H1 (cell line): ENCODE data around the gene RIIAD1. TPM values are rescaled to one million over a fixed set of nuclear protein-coding genes. Genes with fewer than 3 reads are reported as not detected.

Experiments
- CTCF ChIA-PET: fragments of 300-600 bp; sonication (Branson Sonifier 250); formaldehyde crosslinking; loops from one replicate; lab custom pipeline; 2021; ENCODE audit not compliant: partially characterized antibody; lab: Charles Lee
- POLR2A ChIA-PET: fragments of 300-600 bp; sonication (Branson Sonifier 250); formaldehyde crosslinking; loops from one replicate; lab custom pipeline; 2021; ENCODE audit warnings: inconsistent platforms; ENCODE audit not compliant: partially characterized antibody; lab: Charles Lee
- DNase-seq, 2 experiments: peaks; one replicate each; pipeline versions ENCODE4 v3.0.0 to v3.0.0-alpha.2; 2010 to 2022; ENCODE audit warnings: low spot score in 2 of 2, low read depth in 1 of 2, mixed read lengths in 1 of 2
- FAIRE-seq: peaks from 2 replicates; lab custom pipeline; 2011; peaks lifted over from hg19 to GRCh38; lab: Jason Lieb, UNC
- H2AFZ ChIP-seq: 2 replicates; pipeline ENCODE4 v1.8.1; 2012; ENCODE audit warnings: low read length, inconsistent platforms
- H2AK5ac ChIP-seq: 2 replicates; pipeline ENCODE4 v1.6.1; 2013; ENCODE audit warnings: low read depth, low read length
- H2BK120ac ChIP-seq: replicated peaks from 2 replicates; pipeline ENCODE3; 2013; ENCODE audit warnings: low read depth, low read length, inconsistent platforms
- H2BK12ac ChIP-seq: 2 replicates; pipeline ENCODE4 v1.6.1; 2013; ENCODE audit warnings: low read depth, low read length
- H2BK15ac ChIP-seq: 2 replicates; pipeline ENCODE4 v1.6.1; 2013; ENCODE audit warnings: low read length
- H2BK20ac ChIP-seq: 2 replicates; pipeline ENCODE4 v1.6.1; 2013; ENCODE audit warnings: low read length
- H2BK5ac ChIP-seq: 2 replicates; pipeline ENCODE4 v1.6.1; 2013; ENCODE audit warnings: low read depth, low read length
- H3K14ac ChIP-seq: 2 replicates; pipeline ENCODE4 v1.6.1; 2013; ENCODE audit warnings: inconsistent platforms; ENCODE audit not compliant: insufficient read length
- H3K18ac ChIP-seq: 2 replicates; pipeline ENCODE4 v1.6.1; 2013; ENCODE audit warnings: low read length; ENCODE audit errors: extremely low read depth
- H3K23ac ChIP-seq: 2 replicates; pipeline ENCODE4 v1.6.1; 2013; ENCODE audit warnings: inconsistent platforms; ENCODE audit not compliant: insufficient read length
- H3K23me2 ChIP-seq: 2 replicates; pipeline ENCODE4 v1.6.1; 2013; ENCODE audit warnings: low read depth, low read length
- H3K27ac ChIP-seq: 2 replicates; pipeline ENCODE4 v1.6.1; 2011; ENCODE audit warnings: low read depth, low read length, inconsistent platforms
- H3K27me3 ChIP-seq, 4 experiments: replicated peaks in 1 of 4; 1 replicate in 1 of 4; 2 replicates in 3 of 4; pipeline versions ENCODE4 v1.6.1 to v1.8.1; 2011 to 2013; ENCODE audit warnings: low read length in 3 of 4, mild to moderate bottlenecking in 3 of 4, inconsistent platforms in 2 of 4, mixed read lengths in 2 of 4, moderate library complexity in 1 of 4; ENCODE audit not compliant: control insufficient read depth in 3 of 4, insufficient read depth in 3 of 4; ENCODE audit errors: extremely low read depth in 1 of 4
- H3K36me3 ChIP-seq, 4 experiments: 2 replicates each; pipeline versions ENCODE4 v1.6.1 to v1.8.1; 2011 to 2013; ENCODE audit warnings: mild to moderate bottlenecking in 4 of 4, low read length in 3 of 4, moderate library complexity in 2 of 4, control low read depth in 1 of 4, inconsistent platforms in 1 of 4; ENCODE audit not compliant: insufficient read depth in 4 of 4, control insufficient read depth in 2 of 4
- H3K4ac ChIP-seq: replicated peaks from 2 replicates; pipeline ENCODE3; 2013; ENCODE audit warnings: low read length, low read depth, mixed read lengths, inconsistent platforms; ENCODE audit not compliant: insufficient read length
- H3K4me1 ChIP-seq, 4 experiments: replicated peaks in 1 of 4; 1 replicate in 1 of 4; 2 replicates in 3 of 4; pipeline versions ENCODE4 v1.6.1 to v1.8.1; 2011 to 2013; ENCODE audit warnings: low read length in 3 of 4, inconsistent platforms in 2 of 4, mixed read lengths in 1 of 4; ENCODE audit not compliant: insufficient read depth in 4 of 4, control insufficient read depth in 3 of 4
- H3K4me2 ChIP-seq, 2 experiments: 2 replicates each; pipeline versions ENCODE4 v1.6.1 to v1.8.1; 2011 to 2013; ENCODE audit warnings: low read depth in 2 of 2, low read length in 2 of 2, control low read depth in 1 of 2, inconsistent platforms in 1 of 2, mild to moderate bottlenecking in 1 of 2; ENCODE audit not compliant: insufficient read depth in 1 of 2
- H3K4me3 ChIP-seq, 4 experiments: fragments of 200-600, 300-600 bp in 1 of 4; sonication (generic), shearing (Covaris generic), sonication (Bioruptor Twin) in 1 of 4; 2 replicates each; pipeline versions ENCODE4 v1.5.1 to v1.8.1; 2011 to 2016; ENCODE audit warnings: low read length in 4 of 4, low read depth in 3 of 4, control low read depth in 2 of 4, inconsistent platforms in 2 of 4, mild to moderate bottlenecking in 2 of 4, mixed read lengths in 1 of 4, moderate library complexity in 1 of 4; ENCODE audit not compliant: insufficient read depth in 2 of 4; ENCODE audit errors: extremely low read depth in 1 of 4
- H3K56ac ChIP-seq: replicated peaks from 2 replicates; pipeline ENCODE3; 2013; ENCODE audit warnings: low read depth, mild to moderate bottlenecking, mixed read lengths, low read length, inconsistent platforms; ENCODE audit not compliant: insufficient read length
- H3K79me1 ChIP-seq: 2 replicates; pipeline ENCODE4 v1.6.1; 2013; ENCODE audit warnings: low read depth, low read length, control low read depth
- H3K79me2 ChIP-seq, 2 experiments: 2 replicates each; pipeline versions ENCODE4 v1.6.1 to v1.8.1; 2012 to 2013; ENCODE audit warnings: low read length in 2 of 2, mild to moderate bottlenecking in 2 of 2, inconsistent platforms in 1 of 2; ENCODE audit not compliant: insufficient read depth in 2 of 2, control insufficient read depth in 1 of 2
- H3K9ac ChIP-seq, 4 experiments: replicated peaks in 1 of 4; 1 replicate in 1 of 4; 2 replicates in 3 of 4; pipeline versions ENCODE4 v1.6.1 to v1.8.1; 2011 to 2013; ENCODE audit warnings: low read depth in 3 of 4, low read length in 3 of 4, control low read depth in 2 of 4, mild to moderate bottlenecking in 2 of 4, moderate library complexity in 2 of 4, inconsistent platforms in 1 of 4; ENCODE audit errors: extremely low read depth in 1 of 4
- H3K9me3 ChIP-seq, 2 experiments: 2 replicates each; pipeline versions ENCODE4 v1.6.1 to v1.8.1; 2012 to 2013; ENCODE audit warnings: mild to moderate bottlenecking in 2 of 2, moderate library complexity in 2 of 2, control low read depth in 1 of 2, inconsistent platforms in 1 of 2, low read depth in 1 of 2, low read length in 1 of 2, mixed read lengths in 1 of 2; ENCODE audit not compliant: insufficient read depth in 2 of 2
- H4K20me1 ChIP-seq, 2 experiments: replicated peaks in 1 of 2; 2 replicates each; pipeline versions ENCODE3 to v1.8.1; 2011 to 2013; ENCODE audit warnings: inconsistent platforms in 2 of 2, low read length in 2 of 2, mild to moderate bottlenecking in 1 of 2; ENCODE audit not compliant: insufficient read depth in 2 of 2, control insufficient read depth in 1 of 2
- H4K5ac ChIP-seq: 2 replicates; pipeline ENCODE4 v1.6.1; 2013; ENCODE audit warnings: low read length, low read depth, mixed read lengths, inconsistent platforms; ENCODE audit not compliant: insufficient read length
- H4K8ac ChIP-seq: 2 replicates; pipeline ENCODE4 v1.8.0; 2013; ENCODE audit warnings: mild to moderate bottlenecking, moderate library complexity, low read length, inconsistent platforms; ENCODE audit not compliant: insufficient read depth; ENCODE audit errors: extremely low read depth
- H4K91ac ChIP-seq: replicated peaks from 2 replicates; pipeline ENCODE3; 2013; ENCODE audit warnings: low read length, mixed read lengths, inconsistent platforms; ENCODE audit not compliant: insufficient read length
- EGR1 ChIP-seq: IDR thresholded peaks from 2 replicates; pipeline ENCODE4 v1.6.1; 2011; ENCODE audit warnings: low read depth, low read length, borderline replicate concordance
- KDM1A ChIP-seq: fragments of 200-600, 300-600 bp; sonication (generic); IDR thresholded peaks from 2 replicates; pipeline ENCODE4 v1.7.1; 2016; ENCODE audit warnings: mild to moderate bottlenecking, low read length, borderline replicate concordance
- TAF1 ChIP-seq: IDR thresholded peaks from 2 replicates; pipeline ENCODE4 v1.6.1; 2011; ENCODE audit warnings: mild to moderate bottlenecking, low read depth, low read length
- WGBS, 2 experiments: shearing (Covaris generic) in 1 of 2; methylation state at CpG; one replicate each; pipeline versions ENCODE4 v1.1.6 to v1.1.7; 2013 to 2015; ENCODE audit warnings: low lambda C conversion rate in 2 of 2, mixed read lengths in 2 of 2, inconsistent platforms in 1 of 2, low coverage in 1 of 2, missing lambda C conversion rate in 1 of 2; ENCODE audit not compliant: insufficient replicate concordance in 2 of 2, insufficient coverage in 1 of 2, insufficient read length in 1 of 2; ENCODE audit errors: extremely low coverage in 1 of 2, missing lambda C conversion rate in 1 of 2; 5-methylcytosine and 5-hydroxymethylcytosine counted together
- polyA plus RNA-seq, 7 experiments: library from polyadenylated mRNA; depleted of rRNA in 3 of 7; stranded (reverse) in 5 of 7; unstranded in 2 of 7; fragments of >200 nt in 5 of 7; fragments of 200-250 nt in 2 of 7; gene quantifications; 1 replicate in 5 of 7; 2 replicates in 1 of 7; 4 replicates in 1 of 7; pipeline versions ENCODE4 v1.2.1 to v1.2.3, GENCODE V29; 2011 to 2013; ENCODE audit warnings: missing spikeins in 2 of 7, mixed read lengths in 2 of 7
- total RNA-seq: library from RNA; stranded (reverse); fragmentation: NEBNext Ultra II Directional; extraction: Animal tissue kit (Norgen Biotek cat#: 25700); gene quantifications from 2 replicates; pipeline ENCODE4 v1.2.1, GENCODE V29; 2021

The RIIAD1 gene
- total and polyA plus RNA-seq, 2 of the 8 experiments (the other 6 are each of a cell fraction or from before 2014, with no cell fraction given) = not detected

DNA sequence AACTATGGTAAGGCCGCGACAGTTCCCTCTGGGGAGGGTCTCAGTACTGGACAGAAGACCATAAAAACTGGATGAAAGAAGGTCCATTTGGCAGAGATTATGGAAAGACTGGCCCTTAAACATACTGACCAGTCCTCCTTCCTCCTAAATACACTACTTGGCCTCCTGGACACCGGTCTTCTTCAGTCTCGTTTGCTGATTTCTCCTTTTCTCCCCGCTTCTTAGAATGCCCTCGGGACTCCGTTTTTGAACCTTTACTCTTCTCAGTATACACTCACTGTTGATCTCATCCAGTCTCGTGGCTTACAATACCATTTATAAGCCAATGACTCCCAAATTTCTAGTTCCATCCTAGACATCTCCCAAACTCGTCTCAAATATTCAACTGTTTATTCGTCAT lies 42.7 kb downstream of the RIIAD1 start:
- Histone ChIP-seq H2BK5ac (no peak overlapping the region), H4K8ac (no peak overlapping the region), H3K18ac (no peak overlapping the region), H3K14ac (no peak overlapping the region), H3K23ac (no peak overlapping the region), H2BK12ac (no peak overlapping the region), H4K5ac (no peak overlapping the region), H2AFZ (peak overlapping the region; percentile 98; the same call in 1 of the 2 replicates), H3K79me1 (no peaks in the 10 kb centered on the region), H4K20me1 (no peaks in the 10 kb centered on the region), H3K27me3 (no peaks in the 10 kb centered on the region), H3K9ac (peak overlapping the region; percentile 59 to 94 (median 92); a peak in 4 of 7 replicates), H3K79me2 (peaks cover 0 to 3% of the 10 kb centered on the region in 2 experiments; a peak in 1 of 4 replicates), H3K4me2 (peak overlapping the region; percentile 75 to 97), H3K4me1 (0 out of 7 replicates have a peak, but pooled peaks cover 0 to 1% (median 0%) of the 10 kb centered on the region in 4 experiments), H3K23me2 (peaks cover 4% of the 10 kb centered on the region; the same call in 1 of the 2 replicates), H2BK20ac (no peak overlapping the region), H3K36me3 (peaks cover 9 to 26% (median 23%) of the 10 kb centered on the region in 4 experiments; a peak in 7 of 8 replicates), H4K91ac (no peak overlapping the region), H2BK15ac (no peak overlapping the region), H3K9me3 (no peaks in the 10 kb centered on the region), H2BK120ac (no peak overlapping the region), H3K27ac (peak overlapping the region; percentile 85; the same call in 1 of the 2 replicates), H2AK5ac (no peak overlapping the region), H3K4ac (no peak overlapping the region), H3K4me3 (peak overlapping the region; percentile 88 to 96 (median 92)), H3K56ac (no peak overlapping the region)
- DNase-seq (no peak), FAIRE-seq (no peak)
- ChIA-PET CTCF (interaction anchor here (1.1 to 1.7 kb wide), 6 partner anchors 12 to 170 kb away, joined by 3 to 5 read pairs (median 4); partner anchors contain the start of gene TDRKH), POLR2A (interaction anchor here (1.1 to 2.3 kb wide), 7 partner anchors 10 to 225 kb away, joined by 3 to 12 read pairs (median 9); partner anchors contain the start of gene TDRKH)
- 80% methylated on average over 10 of the region's 10 CpGs; no CpG with 5 or more reads in 1 of the 2 experiments for WGBS, 2 experiments
- TF ChIP-seq TAF1 = no peak
- no peak for TF ChIP-seq EGR1
- no peak for TF ChIP-seq KDM1A
